Heart right ventricle (tissue), 16 donors: ENCODE data around the gene ARTN. TPM values are rescaled to one million over a fixed set of nuclear protein-coding genes. Genes with fewer than 3 reads are reported as not detected.

Experiments
- ATAC-seq, 8 donors: fragments of 200-7000 bp; cut with Tn5 transposase; one replicate each; pipeline ENCODE4 v1.9.1; 2020; ENCODE audit warnings: mild to moderate bottlenecking in 8 of 8, moderate library complexity in 8 of 8, moderate number of reproducible peaks in 1 of 8
- DNase-seq, 2 donors: peaks; one replicate each; pipeline ENCODE4 v3.0.0-alpha.2; 2020
- H3K27ac ChIP-seq, 10 donors: fragments of 200-600 bp; sonication (generic) in 2 of 10; one replicate each; pipeline versions ENCODE4 v1.5.0 to v1.8.0; 2020 to 2022; ENCODE audit warnings: mild to moderate bottlenecking in 3 of 10
- H3K27me3 ChIP-seq, 7 donors: fragments of 200-600 bp; one replicate each; pipeline ENCODE4 v1.8.0; 2021 to 2022; ENCODE audit warnings: mild to moderate bottlenecking in 2 of 7
- H3K36me3 ChIP-seq, 9 donors: fragments of 200-600 bp; sonication (generic) in 1 of 9; one replicate each; pipeline versions ENCODE4 v1.5.0 to v1.8.0; 2020 to 2022; ENCODE audit warnings: mild to moderate bottlenecking in 2 of 9
- H3K4me1 ChIP-seq, 9 donors: fragments of 200-600 bp; sonication (generic) in 1 of 9; one replicate each; pipeline versions ENCODE4 v1.5.0 to v1.8.0; 2020 to 2022; ENCODE audit warnings: mild to moderate bottlenecking in 4 of 9
- H3K4me3 ChIP-seq, 10 donors: fragments of 200-600 bp; sonication (generic) in 2 of 10; one replicate each; pipeline versions ENCODE4 v1.5.0 to v1.8.0; 2020 to 2022; ENCODE audit warnings: mild to moderate bottlenecking in 7 of 10, moderate library complexity in 2 of 10
- H3K9me3 ChIP-seq, 11 donors: fragments of 200-600 bp in 10 of 11; sonication (generic) in 2 of 11; one replicate each; pipeline versions ENCODE4 v1.5.0 to v1.8.0; 2013 to 2022; ENCODE audit warnings: mild to moderate bottlenecking in 2 of 11, control low read depth in 1 of 11, moderate library complexity in 1 of 11
- CTCF ChIP-seq, 9 donors: fragments of 200-600 bp; sonication (generic) in 2 of 9; IDR thresholded peaks; one replicate each; pipeline versions ENCODE4 v1.5.0 to v1.8.0; 2021 to 2022; ENCODE audit warnings: antibody characterized with exemption in 9 of 9, mild to moderate bottlenecking in 5 of 9, moderate library complexity in 1 of 9
- WGBS, 2 donors: extraction: QIAGEN DNeasy Blood & Tissue Kit; methylation state at CpG; one replicate each; pipeline ENCODE4 v1.1.7; 2013; ENCODE audit warnings: inconsistent platforms in 1 of 2; 5-methylcytosine and 5-hydroxymethylcytosine counted together
- intact Hi-C, 10 donors: fragments of 100-400 bp; cut with DNase I; formaldehyde crosslinking; loops; one replicate each; pipeline versions ENCODE4 v1.11.1 to v1.14.2; 2022
- polyA plus RNA-seq, 2 donors: library from polyadenylated mRNA; stranded (reverse); fragments of 200-250 nt; gene quantifications; one replicate each; pipeline ENCODE4 v1.2.3, GENCODE V29; 2013
- total RNA-seq, 10 donors: library from RNA; stranded (reverse); fragmentation: NEBNext Ultra II Directional in 3 of 10; extraction: Animal tissue kit (Norgen Biotek cat#: 25700) in 3 of 10; gene quantifications; one replicate each; pipeline versions ENCODE4 v1.2.1 to v1.2.4, GENCODE V29; 2021 to 2023
- donor health status: Arrhythmogenic right ventricular cardiomyopathy.
- donor health status: ischemic (EF 13 %, LVEDD 7.1; RV severe dilation, severe dysfunction).
- donor health status: healthy with polysubstance abuse.
- donor health status: DM: no; HTN: yes; CAD: no.
- donor health status: DM: no; HTN: no; CAD: no.
- donor health status: ischemic (EF 25% LVEDD 6.9; RV normal size, moderate dysfunction).
- donor health status: ischemic (EF 25% LVEDD 5.7; RV mildly dilated, moderate dysfunction).
- donor health status: healthy.
- donor health status: DM: yes; HTN: yes; CAD: no.
- donor health status: Ischemic cardiomyopathy.
- donor health status: ischemic (EF 35%, LVEDD 5.7; RV mildly dilated, moderate dysfunction).
- donor health status: nonischemic (EF 11% LVEDD 7.7; RV severe dilation, severe dysfunction).
- donor health status: DM: yes; HTN: yes; CAD: no.
- donor health status: PGD.
- donor health status: ischemic (EF 29% LVEDD 5.4; RV normal size, mild dysfunction).
- donor health status: nonischemic (EF 23%, LVEDD 6.1; RV moderate dilation, normal function).

ARTN gene
- total and polyA plus RNA-seq, 12 donors: 0.44 to 1.5 (median 0.64) TPM; not detected in 6

DNA sequence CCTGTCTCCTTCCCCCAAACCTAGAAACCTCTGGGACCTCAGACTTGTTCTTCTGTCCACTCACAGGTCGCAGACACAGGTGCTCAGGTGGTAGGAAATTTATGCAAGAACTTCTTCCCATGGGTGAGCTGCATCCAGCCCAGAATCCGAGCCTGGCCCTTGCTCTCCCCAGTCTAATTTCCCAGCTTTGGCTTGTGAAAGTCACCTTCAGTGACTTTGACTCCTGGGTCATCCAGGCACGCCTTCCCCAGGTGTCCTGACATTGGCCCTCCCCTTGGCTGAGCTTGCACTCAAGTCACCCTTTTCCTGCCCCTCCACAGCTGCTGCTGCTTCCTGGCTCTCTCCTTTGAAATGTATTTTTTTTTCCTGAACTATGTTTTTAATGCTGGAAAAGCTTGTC is 19.8 kb downstream of the ARTN start:
- no peak for DNase-seq
- H3K27me3 ChIP-seq: no peaks in the 10 kb centered on the region
- intact Hi-C loops: no loop called here
- no peak overlapping the region for H3K4me3 ChIP-seq
- no peak for TF ChIP-seq CTCF (IDR thresholded peaks at IDR 0.05)
- no peak for ATAC-seq
- H3K27ac ChIP-seq: no peak overlapping the region
- no peaks in the 10 kb centered on the region for H3K9me3 ChIP-seq
- 74 to 76% methylated on average over 3 of the region's 3 CpGs for WGBS, 2 donors
- peaks cover 12 to 63% (median 45%) of the 10 kb centered on the region in 9 donors for H3K4me1 ChIP-seq
- H3K36me3 ChIP-seq: peaks cover 0 to 57% (median 16%) of the 10 kb centered on the region in 9 donors

DNA sequence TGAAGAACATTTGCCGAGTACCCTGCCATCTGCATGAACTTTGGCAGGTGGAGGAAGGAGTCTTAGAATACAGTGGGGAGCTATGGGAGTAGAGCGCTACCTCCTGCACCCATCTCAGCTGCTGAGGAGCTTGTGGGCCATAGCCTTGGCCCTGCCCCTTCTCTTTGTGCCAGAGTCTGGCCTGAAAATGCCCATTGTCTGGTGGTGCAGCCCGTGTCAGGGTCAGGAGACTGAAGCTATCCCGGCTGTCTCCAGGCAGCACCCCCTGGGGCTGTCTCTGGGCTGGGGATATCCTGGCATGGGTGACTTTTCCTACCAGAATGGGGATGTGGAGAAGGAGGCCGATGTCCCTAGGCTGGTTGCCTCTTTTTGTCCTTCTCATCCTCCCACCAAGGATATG is 20.4 kb downstream of the ARTN start:
- DNase-seq (no peak), ATAC-seq (no peak)
- Histone ChIP-seq H3K27ac (no peak overlapping the region), H3K27me3 (no peaks in the 10 kb centered on the region), H3K36me3 (peaks cover 0 to 63% (median 23%) of the 10 kb centered on the region in 9 donors), H3K4me3 (no peak overlapping the region), H3K4me1 (peaks cover 5 to 57% (median 39%) of the 10 kb centered on the region in 9 donors), H3K9me3 (no peaks in the 10 kb centered on the region)
- 86 to 91% methylated on average over 5 of the region's 5 CpGs for WGBS, 2 donors
- intact Hi-C loops: no loop called here
- TF ChIP-seq CTCF (IDR thresholded peaks at IDR 0.05): no peak

- no peak for TF ChIP-seq CTCF (IDR thresholded peaks at IDR 0.05)
- Histone ChIP-seq H3K4me1 (peaks cover 0 to 35% (median 19%) of the 10 kb centered on the region in 9 donors), H3K27me3 (no peaks in the 10 kb centered on the region), H3K27ac (no peak overlapping the region), H3K4me3 (no peak overlapping the region), H3K36me3 (peaks cover 0 to 67% (median 40%) of the 10 kb centered on the region in 9 donors), H3K9me3 (no peaks in the 10 kb centered on the region)
- 94 to 97% methylated on average over 8 of the region's 8 CpGs for WGBS, 2 donors
- intact Hi-C loops: no loop called here
- ATAC-seq: no peak
- DNase-seq: no peak
Observed at GRCh38 chr1:43956234-43956633, 22.6 kb downstream of the ARTN start.

- 87% methylated on average over 7 of the region's 7 CpGs for WGBS, 2 donors
- no peak for DNase-seq
- H3K9me3 ChIP-seq: no peaks in the 10 kb centered on the region
- peaks cover 0 to 78% (median 46%) of the 10 kb centered on the region in 9 donors for H3K36me3 ChIP-seq
- no peaks in the 10 kb centered on the region for H3K27me3 ChIP-seq
- intact Hi-C loops: no loop called here
- H3K27ac ChIP-seq: no peak overlapping the region
- ATAC-seq: no peak
- TF ChIP-seq CTCF (IDR thresholded peaks at IDR 0.05): no peak
- H3K4me3 ChIP-seq: no peak overlapping the region
- H3K4me1 ChIP-seq: peaks cover 0 to 29% (median 12%) of the 10 kb centered on the region in 9 donors
Observed at GRCh38 chr1:43957407-43958040, 23.9 kb downstream of the ARTN start.
